ENCODE results near the gene MUCL3.

- TF ChIP-seq CTCF (IDR thresholded peaks at IDR 0.05), result no peak
- no peak for TF ChIP-seq POLR2AphosphoS5 (IDR thresholded peaks at IDR 0.05)
- TF ChIP-seq EP300 (IDR thresholded peaks at IDR 0.05), result no peak
- TF ChIP-seq POLR2A (IDR thresholded peaks at IDR 0.05; ENCODE audit: low read depth), result no peak
These were observed 41.4 kb downstream of the MUCL3 start for GRCh38 chr6:30981942-30982772.
